K562 (cell line): ENCODE measurements around the gene CASR.

ENCODE experiments used
- ADNP ChIP-seq: fragments of 200-800 bp; sonication (Bioruptor generic); IDR thresholded peaks from 2 replicates; pipeline ENCODE4 v1.6.1; 2016; ENCODE audit warnings: missing genetic modification characterization, missing compliant biosample characterization
- BDP1 ChIP-seq: IDR thresholded peaks from 3 replicates; pipeline ENCODE4 v1.6.1; 2011; ENCODE audit not compliant: insufficient read length, insufficient read depth
- BRCA1 ChIP-seq, 2 experiments: fragments of 450-650 bp in 1 of 2; sonication (generic) in 1 of 2; formaldehyde crosslinking in 1 of 2; IDR thresholded peaks; 2 replicates each; pipeline versions ENCODE4 v1.5.0 to v1.6.1; 2017 to 2020; ENCODE audit warnings: mild to moderate bottlenecking in 1 of 2, missing genetic modification reagents in 1 of 2
- CAMTA2 ChIP-seq: fragments of 250-450 bp; sonication (Bioruptor Pico); conservative IDR thresholded peaks from 2 replicates; pipeline ENCODE4 v1.5.1; 2022
- ELF2 ChIP-seq: fragments of 250-450 bp; sonication (Bioruptor Pico); IDR thresholded peaks from 2 replicates; pipeline ENCODE4 v1.5.0; 2021; ENCODE audit warnings: mild to moderate bottlenecking
- EZH2 ChIP-seq: IDR thresholded peaks from 2 replicates; pipeline ENCODE4 v1.6.1; 2012; ENCODE audit warnings: low read depth, mild to moderate bottlenecking, inconsistent platforms, low read length, borderline replicate concordance
- HOMEZ ChIP-seq: fragments of 250-450 bp; sonication (Bioruptor Pico); IDR thresholded peaks from 2 replicates; pipeline ENCODE4 v1.4.0; 2020; ENCODE audit warnings: mild to moderate bottlenecking, moderate library complexity
- KDM1A ChIP-seq, 2 experiments: fragments of 450-650 bp; IDR thresholded peaks; 2 replicates each; pipeline ENCODE4 v1.6.1; 2016; ENCODE audit warnings: mild to moderate bottlenecking in 2 of 2
- MAFK ChIP-seq: IDR thresholded peaks from 2 replicates; pipeline ENCODE4 v1.6.1; 2011; ENCODE audit warnings: low read length, improper control_type of control experiment
- POLR2AphosphoS5 ChIP-seq: IDR thresholded peaks from 2 replicates; pipeline ENCODE4 v1.6.1; 2011; ENCODE audit warnings: mild to moderate bottlenecking, low read depth, low read length, moderate library complexity; ENCODE audit not compliant: control insufficient read depth, insufficient read depth
- RCOR1 ChIP-seq, 2 experiments: IDR thresholded peaks; 2 replicates each; pipeline ENCODE4 v1.6.1; 2012; ENCODE audit warnings: low read depth in 2 of 2, low read length in 2 of 2, borderline replicate concordance in 1 of 2, improper control_type of control experiment in 1 of 2
- TCF7L2 ChIP-seq: fragments of 150-350 bp; IDR thresholded peaks from 2 replicates; pipeline ENCODE4 v1.6.1; 2016; ENCODE audit warnings: low read depth, mild to moderate bottlenecking, low read length, moderate library complexity

GRCh38 chr3:122269045-122269444 lies 85.6 kb downstream of the CASR start:
- TF ChIP-seq TCF7L2 (no peak), KDM1A (IDR thresholded peaks at IDR 0.05) (no peak), ELF2 (CRISPR knock-in tag) (no peak), BDP1 (no peak), HOMEZ (no peak), CAMTA2 (no peak), POLR2AphosphoS5 (no peak), EZH2 (no peak), BRCA1 (IDR thresholded peaks at IDR 0.05) (no peak), BRCA1 (CRISPR knock-in tag; IDR thresholded peaks at IDR 0.05) (no peak), RCOR1 (IDR thresholded peaks at IDR 0.05; ENCODE audit: borderline replicate concordance in 1 of 2, low read depth in 2 of 2, low read length in 2 of 2) (no peak), MAFK (no peak), ADNP (tag) (no peak)
